ENCODE data around the gene COL8A2. TPM values are rescaled to one million over a fixed set of nuclear protein-coding genes. Genes with fewer than 3 reads are reported as not detected.
"Not testable (repeated sequence)": the region's sequence is repeated elsewhere in the genome, so short reads cannot be mapped to it uniquely, and the experiment has no call there.

COL8A2 gene
- total and polyA plus RNA-seq, 8 donors, result 0.43 to 8.4 (median 0.96) TPM

DNA sequence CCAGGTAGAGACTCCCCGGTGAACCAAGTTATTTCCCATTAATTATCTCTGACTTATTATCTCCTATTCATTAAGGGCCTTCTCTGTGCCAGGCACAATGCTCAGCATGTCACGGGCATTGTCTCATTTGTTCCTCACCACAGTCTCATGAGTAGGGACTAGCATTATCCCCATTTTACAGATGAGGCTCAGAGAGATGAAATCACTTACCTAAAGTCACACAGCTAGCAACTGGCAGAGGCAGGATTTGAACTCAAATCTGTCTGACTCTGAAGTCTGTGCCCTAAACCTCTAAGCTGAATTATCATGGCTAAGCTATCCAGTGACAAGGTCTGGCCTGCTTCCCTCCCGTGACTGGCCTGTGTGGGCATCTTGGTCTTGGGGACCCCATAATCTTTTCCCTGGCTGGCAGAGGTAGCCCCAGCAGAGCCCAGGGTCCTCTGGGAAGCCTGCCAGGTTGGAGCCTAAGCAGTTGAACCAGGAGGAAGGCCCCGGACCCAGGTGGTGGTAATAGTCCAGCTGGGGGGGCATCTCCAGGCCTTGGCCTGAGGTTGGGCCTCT, 35.4 kb upstream of the COL8A2 start:
- Histone ChIP-seq H3K9me3 (no peaks in the 10 kb centered on the region), H3K27me3 (no peaks in the 10 kb centered on the region), H3K36me3 (peaks cover 0 to 19% of the 10 kb centered on the region in 2 donors), H3K27ac (peak overlapping the region; percentile 87 to 98), H3K4me1 (peaks cover 53 to 82% of the 10 kb centered on the region in 2 donors), H3K4me3 (peak overlapping the region; percentile 17 to 43)
- no peak for ATAC-seq
- intact Hi-C loops (cut with DNase I), result no loop called here
- TF ChIP-seq, protein P1, sequence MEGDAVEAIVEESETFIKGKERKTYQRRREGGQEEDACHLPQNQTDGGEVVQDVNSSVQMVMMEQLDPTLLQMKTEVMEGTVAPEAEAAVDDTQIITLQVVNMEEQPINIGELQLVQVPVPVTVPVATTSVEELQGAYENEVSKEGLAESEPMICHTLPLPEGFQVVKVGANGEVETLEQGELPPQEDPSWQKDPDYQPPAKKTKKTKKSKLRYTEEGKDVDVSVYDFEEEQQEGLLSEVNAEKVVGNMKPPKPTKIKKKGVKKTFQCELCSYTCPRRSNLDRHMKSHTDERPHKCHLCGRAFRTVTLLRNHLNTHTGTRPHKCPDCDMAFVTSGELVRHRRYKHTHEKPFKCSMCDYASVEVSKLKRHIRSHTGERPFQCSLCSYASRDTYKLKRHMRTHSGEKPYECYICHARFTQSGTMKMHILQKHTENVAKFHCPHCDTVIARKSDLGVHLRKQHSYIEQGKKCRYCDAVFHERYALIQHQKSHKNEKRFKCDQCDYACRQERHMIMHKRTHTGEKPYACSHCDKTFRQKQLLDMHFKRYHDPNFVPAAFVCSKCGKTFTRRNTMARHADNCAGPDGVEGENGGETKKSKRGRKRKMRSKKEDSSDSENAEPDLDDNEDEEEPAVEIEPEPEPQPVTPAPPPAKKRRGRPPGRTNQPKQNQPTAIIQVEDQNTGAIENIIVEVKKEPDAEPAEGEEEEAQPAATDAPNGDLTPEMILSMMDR (IDR thresholded peaks at IDR 0.05), result no peak
- no peak for DNase-seq

DNA sequence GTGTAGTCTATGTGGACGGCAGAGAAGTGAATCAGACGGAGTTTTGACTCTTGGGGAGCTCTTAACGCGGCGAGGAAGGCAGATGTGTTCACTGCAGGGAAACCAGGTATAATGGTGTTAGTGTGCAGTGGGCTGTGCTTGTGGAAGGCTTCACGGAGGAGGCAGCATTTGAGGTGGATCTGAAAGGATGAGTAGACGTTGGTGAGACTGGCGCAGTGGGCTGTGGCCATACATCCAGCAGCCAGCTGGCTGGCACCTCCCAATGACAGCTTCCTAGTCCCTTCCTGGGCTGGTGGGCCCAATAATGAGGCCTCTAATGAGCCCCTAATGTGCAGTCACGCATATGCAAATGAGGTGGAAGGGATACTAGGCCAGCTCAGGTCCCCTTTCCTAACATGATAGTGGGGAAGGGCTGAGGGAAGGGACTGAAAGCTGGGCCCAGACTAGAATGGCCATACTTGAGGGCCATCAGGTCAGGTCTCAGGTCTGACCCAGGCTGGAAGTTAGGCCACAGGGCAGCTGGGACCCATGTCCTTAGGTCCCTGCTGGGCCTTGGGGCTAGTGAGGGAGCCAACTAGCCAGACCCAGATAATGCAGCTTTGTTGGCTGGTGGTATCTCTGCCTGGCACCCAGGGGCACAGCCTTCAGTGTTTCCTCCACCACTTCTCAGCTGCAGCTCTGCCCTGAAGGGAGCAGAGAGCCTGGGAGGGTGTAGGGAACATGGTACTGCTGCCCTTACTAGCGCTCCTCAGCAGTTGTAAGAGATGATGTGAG, 34.8 kb upstream of the COL8A2 start:
- Histone ChIP-seq H3K4me3 (peak overlapping the region in 1 of 2 donors; percentile 43), H3K27me3 (no peaks in the 10 kb centered on the region), H3K36me3 (peaks cover 0 to 18% of the 10 kb centered on the region in 2 donors), H3K9me3 (no peaks in the 10 kb centered on the region), H3K27ac (peak overlapping the region; percentile 87 to 98), H3K4me1 (peaks cover 56 to 82% of the 10 kb centered on the region in 2 donors)
- TF ChIP-seq, protein P1 (IDR thresholded peaks at IDR 0.05), result no peak
- ATAC-seq, result no peak
- no peak for DNase-seq
- intact Hi-C loops (cut with DNase I), result loop anchor here in 1 of 2 donors (10.0 kb wide), 1 partner anchor 125 kb away; no protein-coding TSS in a partner anchor

DNA sequence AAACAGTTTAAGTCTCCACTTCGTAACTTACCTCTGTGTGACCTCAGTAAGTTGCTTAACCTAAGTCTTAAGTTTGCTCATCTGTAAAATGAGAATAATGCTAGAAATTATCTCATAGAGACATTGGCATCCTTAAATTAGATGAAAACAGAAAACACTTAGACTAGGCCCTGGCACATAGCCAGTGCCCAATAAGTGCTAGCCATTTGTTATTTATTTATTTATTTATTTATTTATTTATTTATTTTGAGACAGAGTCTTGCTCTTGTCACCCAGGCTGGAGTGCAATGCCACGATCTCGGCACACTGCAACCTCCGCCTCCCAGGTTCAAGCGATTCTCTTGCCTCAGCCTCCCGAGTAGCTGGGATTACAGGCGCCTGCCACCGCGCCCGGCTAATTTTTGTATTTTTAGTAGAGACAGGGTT, 33.8 kb upstream of the COL8A2 start:
- intact Hi-C loops (cut with DNase I), result loop anchor here in 1 of 2 donors (10.0 kb wide), 1 partner anchor 126 kb away; no protein-coding TSS in a partner anchor
- peaks cover 0 to 12% of the 10 kb centered on the region in 2 donors for H3K36me3 ChIP-seq
- not testable (repeated sequence) for H3K9me3 ChIP-seq, DNase-seq, H3K27me3 ChIP-seq, ATAC-seq
- H3K4me1 ChIP-seq, result peaks cover 53 to 81% of the 10 kb centered on the region in 2 donors
- H3K4me3 ChIP-seq, result peak overlapping the region in 1 of 2 donors; percentile 99
- H3K27ac ChIP-seq, result peak overlapping the region in 1 of 2 donors; percentile 98

DNA sequence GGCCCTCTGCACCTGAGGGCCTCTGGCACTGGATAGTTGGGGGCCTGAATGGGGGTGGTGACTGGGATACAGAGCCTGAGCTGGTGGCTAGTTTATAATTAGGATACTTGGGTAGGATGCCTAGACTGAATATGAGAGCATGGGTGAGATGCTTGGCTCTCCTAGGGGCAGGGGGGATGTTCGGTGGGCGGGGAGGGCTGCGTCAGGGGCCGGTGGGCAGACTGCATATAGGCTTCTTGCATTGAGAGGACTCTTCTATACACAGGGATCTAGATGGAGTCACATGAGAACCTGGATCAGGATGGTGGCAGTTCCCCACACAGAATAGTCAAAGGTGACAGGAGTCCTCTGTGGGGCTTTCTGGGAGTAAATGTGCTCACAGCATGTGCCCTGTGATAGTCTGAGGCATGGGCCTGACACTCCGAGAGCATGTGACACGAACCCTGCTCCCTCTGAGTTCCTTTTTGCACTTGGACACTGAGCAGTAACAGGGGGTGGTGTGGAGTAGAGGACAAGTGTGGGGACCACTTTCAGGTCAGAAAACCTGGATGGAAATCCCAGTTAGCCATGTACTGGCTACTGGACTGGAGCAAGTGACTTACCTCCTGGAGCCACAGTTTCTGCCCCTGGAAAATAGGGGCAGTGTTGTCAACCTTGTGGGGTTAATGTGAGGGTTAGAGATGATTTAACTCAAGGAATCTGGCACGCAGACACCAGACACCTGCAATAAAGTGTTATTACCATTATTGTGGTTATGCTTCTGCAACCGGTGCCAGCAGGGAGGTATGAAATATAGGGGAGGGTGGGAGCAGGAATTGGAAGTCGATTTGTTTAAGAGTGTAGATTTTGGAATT, 33.2 kb upstream of the COL8A2 start:
- intact Hi-C loops (cut with DNase I), result loop anchor here in 1 of 2 donors (10.0 kb wide), 1 partner anchor 127 kb away; no protein-coding TSS in a partner anchor
- TF ChIP-seq, protein P1 (IDR thresholded peaks at IDR 0.05), result no peak

DNA sequence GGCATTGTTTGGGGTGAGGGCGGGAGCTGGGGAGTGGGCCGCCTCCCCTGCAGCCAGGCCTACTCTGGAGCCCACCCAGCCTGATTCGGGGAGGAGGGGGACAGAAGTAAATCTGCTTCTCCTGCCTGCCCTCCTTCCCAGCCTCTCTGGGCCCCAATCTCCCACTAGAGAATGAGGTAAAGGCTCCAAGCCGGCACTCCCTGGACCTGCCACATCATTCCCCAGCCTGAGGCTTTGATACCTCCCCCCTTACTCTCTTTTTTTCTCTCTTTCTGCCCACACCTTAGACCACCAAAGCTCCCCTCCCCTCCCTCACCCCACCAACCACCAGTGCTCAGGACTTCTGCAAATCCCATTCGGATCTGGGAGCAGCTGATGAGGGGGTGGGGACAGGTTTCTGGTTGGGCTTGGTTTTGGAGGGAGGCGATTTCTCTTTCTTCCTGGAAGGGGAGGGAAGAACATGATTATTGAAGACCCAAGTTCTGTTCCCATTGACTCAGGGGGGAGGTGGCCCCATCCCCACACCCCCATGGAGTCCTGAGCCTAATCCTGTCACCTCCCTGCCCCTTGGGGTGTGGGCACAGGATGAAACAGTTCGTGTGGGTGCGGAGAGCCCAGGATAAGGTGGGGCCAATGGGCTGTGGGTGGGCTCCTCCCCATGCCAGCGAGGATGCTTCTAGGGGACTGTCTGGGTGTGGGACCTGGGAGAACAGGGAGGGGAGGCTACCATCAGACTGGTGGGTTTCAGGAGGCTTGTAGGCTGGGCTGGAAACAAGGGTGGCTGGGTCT, 32.3 kb upstream of the COL8A2 start:
- TF ChIP-seq, protein P1 (IDR thresholded peaks at IDR 0.05), result no peak
- ATAC-seq, result peak; percentile 1
- Histone ChIP-seq H3K36me3 (peaks cover 0 to 12% of the 10 kb centered on the region in 2 donors), H3K9me3 (no peaks in the 10 kb centered on the region), H3K4me3 (peak overlapping the region; percentile 99 to 100), H3K4me1 (peaks cover 42 to 76% of the 10 kb centered on the region in 2 donors), H3K27me3 (no peaks in the 10 kb centered on the region), H3K27ac (peak overlapping the region; percentile 98)
- peak in 1 of 4 donors; percentile 52 for DNase-seq
- intact Hi-C loops (cut with DNase I), result loop anchor here in 1 of 2 donors (10.0 kb wide), 1 partner anchor 127 kb away; no protein-coding TSS in a partner anchor

More for the DNA sequence above, 33.2 kb upstream of the COL8A2 start:
- no peaks in the 10 kb centered on the region for H3K27me3 ChIP-seq
- DNase-seq (no peak), ATAC-seq (no peak)
- H3K27ac ChIP-seq, result peak overlapping the region; percentile 98
- peak overlapping the region; percentile 99 to 100 for H3K4me3 ChIP-seq
- peaks cover 50 to 77% of the 10 kb centered on the region in 2 donors for H3K4me1 ChIP-seq
- H3K36me3 ChIP-seq, result peaks cover 0 to 12% of the 10 kb centered on the region in 2 donors
- H3K9me3 ChIP-seq, result no peaks in the 10 kb centered on the region
